ENCODE measurements around the gene USP34. TPM values are rescaled to one million over a fixed set of nuclear protein-coding genes. Genes with fewer than 3 reads are reported as not detected.

USP34 gene
- total and polyA plus RNA-seq, 9 of the 15 experiments (the other 6 are each of a cell fraction or from before 2014, with no cell fraction given) = 19.8 to 108 (median 67.8) TPM

DNA sequence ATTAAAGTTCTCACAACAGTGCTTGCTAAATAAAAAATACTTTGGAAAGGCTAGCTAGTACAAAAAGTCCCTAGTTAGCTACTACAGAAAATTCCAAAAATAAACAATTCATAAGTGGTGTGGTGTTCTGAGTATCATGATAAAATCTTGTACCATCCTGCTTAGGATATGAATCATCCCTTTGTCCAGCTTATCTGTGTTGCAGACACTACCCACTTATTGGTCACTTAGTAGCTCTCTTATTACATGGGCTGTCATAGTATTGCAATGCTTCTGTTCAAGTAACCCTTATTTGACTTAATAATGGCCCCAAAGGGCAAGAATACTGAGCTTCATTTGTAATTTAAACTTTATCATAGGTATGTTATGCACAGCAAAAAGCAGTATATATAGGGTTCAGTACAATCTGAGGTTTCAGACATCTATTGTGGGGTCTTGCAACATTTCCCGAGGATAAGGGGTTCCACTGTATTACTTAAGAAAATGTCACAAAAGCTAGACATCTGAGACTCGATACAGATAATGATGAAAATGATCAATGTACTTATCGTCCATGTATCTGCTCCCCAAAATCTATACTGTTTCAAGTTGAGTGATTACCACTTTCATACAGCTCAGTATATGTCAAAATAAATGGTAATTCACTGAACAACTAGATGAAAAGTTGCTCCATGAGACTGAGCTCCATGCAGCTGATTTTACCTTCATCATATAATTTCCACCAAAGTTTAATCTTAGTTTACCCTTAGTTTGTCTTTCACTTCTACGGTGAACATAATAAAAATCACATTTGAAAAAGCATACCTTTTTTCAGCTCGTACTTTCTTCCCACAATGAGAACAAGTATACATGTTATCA is 215.1 kb downstream of the USP34 start (continued):
- TF ChIP-seq, protein P1, sequence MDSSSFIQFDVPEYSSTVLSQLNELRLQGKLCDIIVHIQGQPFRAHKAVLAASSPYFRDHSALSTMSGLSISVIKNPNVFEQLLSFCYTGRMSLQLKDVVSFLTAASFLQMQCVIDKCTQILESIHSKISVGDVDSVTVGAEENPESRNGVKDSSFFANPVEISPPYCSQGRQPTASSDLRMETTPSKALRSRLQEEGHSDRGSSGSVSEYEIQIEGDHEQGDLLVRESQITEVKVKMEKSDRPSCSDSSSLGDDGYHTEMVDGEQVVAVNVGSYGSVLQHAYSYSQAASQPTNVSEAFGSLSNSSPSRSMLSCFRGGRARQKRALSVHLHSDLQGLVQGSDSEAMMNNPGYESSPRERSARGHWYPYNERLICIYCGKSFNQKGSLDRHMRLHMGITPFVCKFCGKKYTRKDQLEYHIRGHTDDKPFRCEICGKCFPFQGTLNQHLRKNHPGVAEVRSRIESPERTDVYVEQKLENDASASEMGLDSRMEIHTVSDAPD (CRISPR knock-in tag; IDR thresholded peaks at IDR 0.05) = no peak
- TF ChIP-seq, protein P2, sequence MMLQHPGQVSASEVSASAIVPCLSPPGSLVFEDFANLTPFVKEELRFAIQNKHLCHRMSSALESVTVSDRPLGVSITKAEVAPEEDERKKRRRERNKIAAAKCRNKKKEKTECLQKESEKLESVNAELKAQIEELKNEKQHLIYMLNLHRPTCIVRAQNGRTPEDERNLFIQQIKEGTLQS (IDR thresholded peaks at IDR 0.05) = peak; percentile 80
- TF ChIP-seq, protein P2 (CRISPR knock-in tag; conservative IDR thresholded peaks at IDR 0.05) = no peak
- no peak for TF ChIP-seq ZNF133 (CRISPR knock-in tag; IDR thresholded peaks at IDR 0.05)
- TF ChIP-seq, protein P3, sequence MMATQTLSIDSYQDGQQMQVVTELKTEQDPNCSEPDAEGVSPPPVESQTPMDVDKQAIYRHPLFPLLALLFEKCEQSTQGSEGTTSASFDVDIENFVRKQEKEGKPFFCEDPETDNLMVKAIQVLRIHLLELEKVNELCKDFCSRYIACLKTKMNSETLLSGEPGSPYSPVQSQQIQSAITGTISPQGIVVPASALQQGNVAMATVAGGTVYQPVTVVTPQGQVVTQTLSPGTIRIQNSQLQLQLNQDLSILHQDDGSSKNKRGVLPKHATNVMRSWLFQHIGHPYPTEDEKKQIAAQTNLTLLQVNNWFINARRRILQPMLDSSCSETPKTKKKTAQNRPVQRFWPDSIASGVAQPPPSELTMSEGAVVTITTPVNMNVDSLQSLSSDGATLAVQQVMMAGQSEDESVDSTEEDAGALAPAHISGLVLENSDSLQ (IDR thresholded peaks at IDR 0.05) = peak; percentile 52; the same call in 1 of the 2 replicates
- TF ChIP-seq ZNF79 (CRISPR knock-in tag; IDR thresholded peaks at IDR 0.05; ENCODE audit: low read depth) = no peak
- TF ChIP-seq, protein P4, sequence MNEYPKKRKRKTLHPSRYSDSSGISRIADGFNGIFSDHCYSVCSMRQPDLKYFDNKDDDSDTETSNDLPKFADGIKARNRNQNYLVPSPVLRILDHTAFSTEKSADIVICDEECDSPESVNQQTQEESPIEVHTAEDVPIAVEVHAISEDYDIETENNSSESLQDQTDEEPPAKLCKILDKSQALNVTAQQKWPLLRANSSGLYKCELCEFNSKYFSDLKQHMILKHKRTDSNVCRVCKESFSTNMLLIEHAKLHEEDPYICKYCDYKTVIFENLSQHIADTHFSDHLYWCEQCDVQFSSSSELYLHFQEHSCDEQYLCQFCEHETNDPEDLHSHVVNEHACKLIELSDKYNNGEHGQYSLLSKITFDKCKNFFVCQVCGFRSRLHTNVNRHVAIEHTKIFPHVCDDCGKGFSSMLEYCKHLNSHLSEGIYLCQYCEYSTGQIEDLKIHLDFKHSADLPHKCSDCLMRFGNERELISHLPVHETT (CRISPR knock-in tag; conservative IDR thresholded peaks at IDR 0.05 in 1 of 2, IDR thresholded peaks at IDR 0.05 in 1 of 2) = no peak
- TF ChIP-seq, protein P5, sequence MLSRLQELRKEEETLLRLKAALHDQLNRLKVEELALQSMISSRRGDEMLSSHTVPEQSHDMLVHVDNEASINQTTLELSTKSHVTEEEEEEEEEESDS (CRISPR knock-in tag; IDR thresholded peaks at IDR 0.05) = no peak
- no peak for TF ChIP-seq ILF3 (IDR thresholded peaks at IDR 0.05; ENCODE audit: borderline replicate concordance)
- TF ChIP-seq, protein P6, sequence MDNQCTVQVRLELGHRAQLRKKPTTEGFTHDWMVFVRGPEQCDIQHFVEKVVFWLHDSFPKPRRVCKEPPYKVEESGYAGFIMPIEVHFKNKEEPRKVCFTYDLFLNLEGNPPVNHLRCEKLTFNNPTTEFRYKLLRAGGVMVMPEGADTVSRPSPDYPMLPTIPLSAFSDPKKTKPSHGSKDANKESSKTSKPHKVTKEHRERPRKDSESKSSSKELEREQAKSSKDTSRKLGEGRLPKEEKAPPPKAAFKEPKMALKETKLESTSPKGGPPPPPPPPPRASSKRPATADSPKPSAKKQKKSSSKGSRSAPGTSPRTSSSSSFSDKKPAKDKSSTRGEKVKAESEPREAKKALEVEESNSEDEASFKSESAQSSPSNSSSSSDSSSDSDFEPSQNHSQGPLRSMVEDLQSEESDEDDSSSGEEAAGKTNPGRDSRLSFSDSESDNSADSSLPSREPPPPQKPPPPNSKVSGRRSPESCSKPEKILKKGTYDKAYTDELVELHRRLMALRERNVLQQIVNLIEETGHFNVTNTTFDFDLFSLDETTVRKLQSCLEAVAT (IDR thresholded peaks at IDR 0.05) = no peak
- no peak for TF ChIP-seq NFRKB (IDR thresholded peaks at IDR 0.05; ENCODE audit: low read depth)
- peak; percentile 70 for TF ChIP-seq DACH1 (IDR thresholded peaks at IDR 0.05; ENCODE audit: partially characterized antibody)
- peak; percentile 89 for TF ChIP-seq SMARCE1 (IDR thresholded peaks at IDR 0.05)
- TF ChIP-seq ZNF347 (CRISPR knock-in tag; IDR thresholded peaks at IDR 0.05; ENCODE audit: low read depth) = no peak
- TF ChIP-seq ATF7 (IDR thresholded peaks at IDR 0.05) = peak; percentile 47; the same call in 1 of the 2 replicates
- TF ChIP-seq NFE2L1 (tag; IDR thresholded peaks at IDR 0.05; ENCODE audit: borderline replicate concordance, low read depth) = no peak
- peak; percentile 89 for TF ChIP-seq SMARCA4 (IDR thresholded peaks at IDR 0.05)
- TF ChIP-seq ZNF644 (tag; IDR thresholded peaks at IDR 0.05; ENCODE audit: low read depth) = no peak
- TF ChIP-seq JUN (IDR thresholded peaks at IDR 0.05; ENCODE audit: borderline replicate concordance, low read depth, low read length) = peak; percentile 82
- no peak for TF ChIP-seq JUN (CRISPR knock-in tag; IDR thresholded peaks at IDR 0.05; ENCODE audit: borderline replicate concordance)
- no peak for TF ChIP-seq TBP (optimal IDR thresholded peaks at IDR 0.05; ENCODE audit: low read depth, low read length)
- TF ChIP-seq RFX7 (CRISPR knock-in tag; IDR thresholded peaks at IDR 0.05) = no peak
- peak; percentile 93 for TF ChIP-seq ZNF583 (CRISPR knock-in tag; IDR thresholded peaks at IDR 0.05)

Data from K562 (cell line).